NCI-H2196 (cell line): ENCODE results near the gene ALDOB.
"Not testable (repeated sequence)": the region's sequence is repeated elsewhere in the genome, so short reads cannot be mapped to it uniquely, and the experiment has no call there.

ENCODE experiments used
- DNase-seq: peaks from one replicate; lab custom pipeline; 2025; ENCODE audit not compliant: unreplicated experiment; lab: John Stamatoyannopoulos, UW

Gene ALDOB

DNA sequence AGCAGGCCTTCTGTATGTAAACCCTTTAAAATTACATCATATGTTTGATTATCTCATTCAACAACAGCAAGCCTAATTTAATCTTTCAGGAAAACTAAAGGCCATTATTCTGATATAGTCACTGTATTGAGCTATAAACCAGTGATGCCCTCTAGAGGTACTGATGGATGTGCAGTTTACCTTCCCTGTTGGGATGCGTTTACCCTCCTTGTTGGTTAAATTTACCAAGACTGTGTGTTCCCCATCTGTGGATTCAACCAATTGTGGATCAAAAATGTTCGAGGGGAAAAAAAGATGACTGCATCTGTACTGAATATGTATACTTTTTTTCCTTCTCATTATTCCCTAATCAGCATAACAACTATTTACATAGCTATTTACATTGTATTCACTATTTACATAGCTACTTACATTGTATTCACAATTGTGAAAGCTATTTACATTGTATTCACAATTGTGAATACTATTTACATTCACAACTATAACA lies 47.0 kb downstream of the ALDOB start:
- DNase-seq, result peak; percentile 13

DNA sequence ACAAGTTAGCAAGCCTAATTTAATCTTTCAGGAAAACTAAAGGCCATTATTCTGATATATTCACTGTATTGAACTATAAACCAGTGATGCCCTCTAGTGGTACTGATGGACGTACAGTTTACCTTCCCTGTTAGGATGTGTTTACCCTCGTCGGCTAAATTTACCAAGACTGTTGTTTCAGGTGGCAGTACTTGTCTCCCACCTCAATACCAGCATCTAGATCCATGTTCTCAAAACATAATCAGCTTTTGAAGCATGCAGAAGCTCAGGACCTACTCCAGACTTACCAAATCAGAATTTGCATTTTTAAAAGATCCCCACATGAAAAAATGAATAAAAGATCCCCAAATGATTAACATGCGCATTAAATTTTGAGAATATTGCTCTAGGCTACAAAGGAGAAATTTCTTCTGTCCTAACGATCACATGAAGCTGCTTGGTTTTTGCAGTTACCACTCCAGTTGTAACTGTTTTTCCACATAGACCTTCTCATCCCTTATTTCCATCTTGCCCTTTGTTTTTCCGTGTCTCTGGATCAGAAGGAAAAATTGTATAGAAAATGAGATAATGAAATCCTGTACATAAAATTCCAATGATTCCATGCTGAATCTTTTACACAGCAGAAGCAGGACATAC lies 47.6 kb downstream of the ALDOB start:
- peak; percentile 71 for DNase-seq

DNA sequence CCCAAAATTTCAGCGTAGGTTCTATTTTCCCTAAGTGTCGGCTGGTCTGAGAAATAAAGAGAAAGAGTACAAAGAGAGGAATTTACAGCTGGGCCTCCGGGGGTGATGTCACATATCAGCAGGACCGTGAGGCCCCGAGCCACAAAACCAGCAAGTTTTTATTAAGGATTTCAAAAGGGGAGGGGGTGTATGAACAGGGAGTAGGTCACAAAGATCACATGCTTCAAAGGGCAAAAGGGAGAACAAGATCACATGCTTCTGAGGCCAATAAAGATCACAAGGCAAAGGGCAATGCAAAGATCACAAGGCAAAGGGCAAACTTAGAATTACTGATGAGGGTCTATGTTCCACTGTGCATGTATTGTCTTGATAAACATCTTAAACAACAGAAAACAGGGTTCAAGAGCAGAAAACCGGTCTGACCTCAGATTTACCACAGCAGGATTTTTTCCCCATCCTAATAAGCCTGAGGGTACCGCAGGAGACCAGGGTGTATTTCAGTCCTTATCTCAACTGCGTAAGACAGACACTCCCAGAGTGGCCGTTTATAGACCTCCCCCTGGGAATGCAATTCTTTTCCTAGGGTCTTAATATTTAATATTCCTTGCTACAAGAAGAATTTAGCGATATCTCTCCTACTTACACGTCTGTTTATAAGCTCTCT lies 50.6 kb downstream of the ALDOB start, which contains the start of gene BAAT:
BAAT (minus strand) TSS at position 134 of the 664 bp plus-strand sequence. CDS start 13,602 bp downstream, outside the sequence.
- not testable (repeated sequence) for DNase-seq

DNA sequence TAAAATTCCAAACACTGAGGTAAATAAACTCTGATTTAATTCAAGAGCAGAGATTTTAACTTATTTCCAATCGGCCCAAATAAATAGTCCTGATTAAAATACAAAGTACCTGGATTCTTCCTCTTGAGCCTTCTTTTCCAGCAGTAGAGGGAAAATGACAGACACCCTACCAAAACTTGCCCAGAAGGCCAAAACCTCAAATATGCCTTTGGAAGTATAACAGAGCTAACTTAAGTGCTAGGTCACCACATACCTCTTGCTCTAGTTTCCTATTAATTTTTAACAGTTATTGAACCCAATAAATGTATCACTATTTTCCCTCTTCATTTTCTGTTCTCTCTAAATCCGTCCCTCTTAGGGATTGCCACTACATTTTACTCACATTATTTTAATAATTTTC lies 52.2 kb downstream of the ALDOB start:
- no peak for DNase-seq

DNA sequence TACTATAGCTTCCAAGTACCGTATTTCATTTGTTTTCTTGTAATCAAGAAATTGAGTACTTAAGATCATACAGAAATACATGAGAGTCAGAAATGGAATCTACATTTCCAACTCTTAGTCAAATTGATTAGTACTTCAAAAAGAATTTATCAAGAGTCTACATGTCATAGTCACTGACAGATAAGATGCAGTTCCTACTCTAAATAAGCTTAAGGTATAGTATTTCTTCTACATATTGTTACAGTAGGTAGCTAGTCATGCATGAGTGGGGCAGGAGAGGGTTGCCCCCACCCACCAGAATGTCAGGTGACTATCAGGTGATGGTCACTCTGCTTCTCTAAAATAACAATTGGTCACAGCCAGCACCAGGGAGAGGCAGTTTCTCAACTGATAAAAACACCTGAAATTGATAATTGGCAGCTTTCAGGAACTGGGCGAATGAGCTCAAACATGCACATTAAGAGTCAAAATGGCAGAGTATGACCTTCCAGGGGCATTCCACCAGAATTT lies 53.7 kb downstream of the ALDOB start:
- no peak for DNase-seq

DNA sequence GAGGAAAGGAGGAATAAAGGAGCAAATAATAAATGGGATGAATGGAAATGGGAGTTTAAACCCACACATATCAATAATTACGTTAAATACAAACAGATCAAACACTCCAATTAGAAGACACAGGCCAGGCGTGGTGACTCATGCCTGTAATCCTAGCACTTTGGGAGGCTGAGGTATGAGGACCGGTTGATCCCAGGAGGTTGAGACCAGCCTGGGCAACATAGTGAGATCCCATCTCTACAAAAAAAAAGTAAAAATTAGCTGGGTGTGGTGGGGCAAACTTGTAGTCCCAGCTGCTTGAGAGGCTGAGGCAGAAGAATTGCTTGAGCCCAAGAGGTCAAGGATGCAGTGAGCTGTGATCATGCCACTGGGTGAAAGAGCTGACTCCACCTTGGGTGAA lies 54.5 kb downstream of the ALDOB start:
- no peak for DNase-seq

DNA sequence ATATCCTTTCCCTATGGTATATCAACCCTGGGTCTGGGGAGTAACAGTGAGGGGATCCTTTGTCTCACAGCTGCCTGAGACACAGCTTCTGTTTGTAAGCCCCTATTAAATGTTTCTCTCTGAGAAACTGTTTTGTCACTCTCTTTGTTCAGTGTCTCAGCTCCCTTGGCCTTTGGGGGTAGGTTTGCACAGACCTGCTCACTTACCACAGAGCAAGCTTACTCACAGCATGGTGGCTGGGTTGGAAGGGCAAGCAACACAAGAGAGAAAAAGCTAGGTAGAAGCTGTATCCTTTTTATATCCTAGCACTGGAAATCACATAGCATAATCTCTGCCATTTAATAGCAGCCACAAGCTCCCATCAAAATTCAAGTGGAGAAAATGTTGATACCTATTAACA lies 55.3 kb downstream of the ALDOB start:
- DNase-seq, result no peak

DNA sequence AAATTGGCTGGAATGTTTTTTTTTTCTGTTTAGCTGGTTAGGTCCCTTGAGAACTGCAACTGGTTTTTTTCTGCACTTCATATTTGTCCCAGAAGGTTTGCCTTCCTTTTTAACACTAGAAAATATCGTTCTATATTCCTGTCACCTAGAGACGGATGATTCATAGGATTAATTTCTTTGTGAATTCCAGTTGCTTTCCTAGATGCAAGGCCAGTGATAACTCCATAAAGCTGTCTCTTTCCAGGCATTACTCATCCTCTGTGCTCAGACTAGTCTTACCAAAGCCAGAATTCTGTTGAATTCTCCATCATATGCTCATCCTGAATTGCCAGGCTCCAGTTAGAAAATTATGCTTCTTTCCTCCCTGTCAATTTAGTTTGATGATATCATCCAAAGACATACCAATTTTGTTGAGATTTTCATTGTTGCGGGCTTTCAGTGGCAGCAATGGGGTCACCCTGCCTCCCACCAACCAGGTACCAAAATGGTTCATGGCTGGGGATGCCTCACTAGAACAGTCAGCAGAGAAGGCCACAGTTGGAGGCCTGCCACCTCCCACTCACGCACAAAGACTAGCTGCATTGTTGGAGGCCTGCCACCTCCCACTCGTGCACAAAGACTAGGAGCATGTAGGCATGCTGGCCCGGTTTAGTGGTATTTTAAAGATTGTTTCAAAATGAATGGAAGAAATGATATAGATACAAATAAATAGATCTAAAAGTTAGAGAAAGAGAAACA lies 59.3 kb downstream of the ALDOB start:
- no peak for DNase-seq

DNA sequence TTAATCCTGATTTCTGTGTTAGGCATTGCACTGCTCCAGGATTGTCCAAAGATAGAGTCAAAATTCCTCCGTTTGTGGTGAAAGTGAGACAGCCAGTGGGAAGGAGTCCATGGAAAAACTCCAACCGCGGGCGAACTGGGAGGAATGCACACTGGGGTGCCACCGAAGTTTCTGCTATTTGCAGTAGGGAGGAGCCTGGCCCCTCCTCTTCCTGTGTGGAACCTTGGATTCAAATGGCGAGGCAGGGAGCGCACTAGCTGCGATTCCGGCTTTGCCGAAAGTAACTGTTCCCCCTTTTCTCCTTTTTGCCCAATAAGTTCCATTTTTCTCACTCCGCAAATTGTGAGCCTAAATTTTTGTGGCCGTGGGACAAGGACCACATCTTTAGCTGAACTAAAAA lies 60.0 kb downstream of the ALDOB start:
- no peak for DNase-seq

DNA sequence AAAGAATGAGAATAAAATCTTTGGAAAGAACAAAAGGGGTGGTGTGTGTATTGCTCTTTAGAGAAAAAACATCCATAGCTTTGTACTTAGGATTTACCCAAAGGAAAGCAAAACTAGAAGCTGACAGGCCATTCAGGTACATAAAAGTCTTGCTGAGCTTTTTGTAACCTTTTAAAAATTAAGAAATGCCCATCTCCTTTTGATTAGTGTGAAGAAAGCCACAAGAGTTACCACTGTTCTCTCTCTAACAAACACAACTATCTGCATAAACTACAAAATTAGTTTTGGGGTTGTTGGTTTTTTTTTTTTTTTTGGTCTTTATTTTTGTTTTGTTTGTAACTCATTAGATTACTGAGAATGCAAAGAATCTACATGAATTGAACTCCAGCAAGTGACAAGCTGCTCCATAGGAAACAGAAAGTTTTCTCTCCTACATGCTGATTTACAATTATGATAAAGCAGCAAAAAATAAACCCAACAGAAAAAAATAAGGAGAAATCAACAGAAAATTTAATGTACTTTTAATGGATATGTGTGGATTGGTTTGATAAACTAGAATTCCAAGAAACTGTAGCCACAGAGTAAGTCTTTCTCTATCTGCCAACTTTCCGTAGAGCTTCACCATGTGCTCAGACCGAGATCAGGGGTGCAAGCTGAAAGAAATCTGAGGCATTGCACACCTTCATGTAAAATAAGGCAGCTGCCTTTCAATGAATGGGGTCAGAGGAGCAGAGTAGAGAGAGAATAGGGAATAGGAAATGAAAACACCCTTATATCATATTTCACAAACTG lies 63.1 kb downstream of the ALDOB start:
- peak; percentile 7 for DNase-seq

DNA sequence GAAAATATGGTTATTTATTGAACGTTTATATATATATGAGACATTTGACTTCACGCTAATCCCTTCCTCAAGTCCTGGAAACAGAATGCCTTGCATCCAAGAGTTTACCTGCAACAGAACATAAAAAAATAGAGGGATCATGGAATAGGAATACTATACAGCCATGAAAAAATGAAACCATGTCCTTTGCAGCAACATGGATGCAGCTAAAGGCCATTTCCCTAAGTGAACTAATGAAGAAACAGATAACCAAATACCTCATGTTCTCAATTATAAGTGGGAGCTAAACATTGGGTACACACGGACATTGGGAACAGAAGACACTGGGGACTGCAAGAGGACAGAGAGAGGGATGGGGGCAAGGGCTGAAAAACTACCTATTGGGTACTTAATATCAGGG lies 63.8 kb downstream of the ALDOB start:
- DNase-seq, result no peak
